ENCODE results near the gene POLD2.

Gene POLD2

DNA sequence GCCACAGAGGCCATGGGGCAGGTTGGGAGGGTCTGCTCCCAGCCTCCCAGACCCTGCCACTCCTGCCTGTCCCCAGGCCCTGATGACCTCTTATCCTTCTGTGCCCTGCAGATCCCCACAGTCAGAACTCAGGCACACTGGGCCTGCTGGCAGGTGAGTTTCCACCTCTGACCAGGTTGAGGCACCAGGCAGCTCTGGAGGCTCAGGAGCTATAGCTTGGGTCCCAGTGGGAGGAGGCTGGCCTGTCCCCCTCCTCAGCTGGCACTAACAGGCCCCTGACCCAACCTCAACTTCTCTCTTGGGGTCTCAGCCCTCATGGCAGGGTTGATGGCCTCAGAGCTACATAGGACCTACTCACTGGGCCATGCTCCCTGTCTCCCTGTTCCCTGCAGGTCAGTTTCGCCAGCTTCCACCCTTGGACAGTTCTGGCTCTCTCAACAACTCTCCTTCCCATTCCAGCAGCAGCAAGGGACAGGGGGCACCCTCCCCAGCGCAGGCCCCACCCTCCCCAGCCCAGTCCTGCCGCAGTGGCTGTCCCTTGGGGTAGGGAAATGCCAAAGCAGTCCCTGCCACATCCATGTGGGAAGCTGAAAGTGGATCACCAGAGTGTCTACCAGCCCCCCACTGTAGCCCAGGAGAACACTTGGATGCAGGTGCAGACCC lies 21.9 kb downstream of the POLD2 start:
- no peak for DNase-seq

DNA sequence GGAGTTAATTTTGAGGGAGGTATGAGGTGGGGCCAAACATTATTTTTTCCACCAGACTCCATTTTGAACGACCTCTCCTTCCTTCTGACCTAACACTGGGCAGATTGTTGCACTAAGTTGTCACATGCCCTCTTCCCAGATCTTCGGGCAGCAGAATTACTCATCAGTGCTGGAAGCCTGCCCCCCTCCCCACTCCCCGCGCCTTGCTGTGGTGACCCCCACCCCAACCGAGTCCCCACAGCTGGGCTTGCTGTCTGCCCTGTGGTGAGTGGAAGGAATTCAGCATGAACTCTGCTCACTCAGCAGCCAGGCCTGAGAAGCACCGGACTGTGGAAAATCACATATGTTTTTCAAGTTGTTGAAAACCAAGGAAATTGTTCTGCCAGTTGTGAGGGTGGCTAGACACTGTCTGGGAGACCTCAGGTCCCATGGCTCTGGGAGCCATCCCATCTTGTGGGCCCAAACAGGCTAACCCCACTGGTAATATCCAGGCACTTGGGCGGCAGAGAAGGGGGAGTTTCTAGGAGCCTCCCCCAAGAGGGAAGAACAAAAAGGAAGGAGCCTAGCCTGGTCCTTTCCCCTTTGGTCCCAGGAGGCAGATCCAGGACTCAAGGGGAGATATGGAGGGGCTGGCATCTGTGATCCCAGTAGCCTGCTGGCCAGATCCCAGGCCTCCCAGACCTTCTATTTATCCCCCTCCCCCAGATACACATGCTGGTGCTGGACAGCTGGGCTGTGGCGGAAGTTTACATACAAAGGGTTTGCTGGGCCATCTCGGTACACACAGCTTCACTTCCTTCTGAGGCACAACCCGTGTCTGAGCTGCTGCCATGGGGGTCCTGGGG lies 22.7 kb downstream of the POLD2 start:
- DNase-seq, result no peak

DNA sequence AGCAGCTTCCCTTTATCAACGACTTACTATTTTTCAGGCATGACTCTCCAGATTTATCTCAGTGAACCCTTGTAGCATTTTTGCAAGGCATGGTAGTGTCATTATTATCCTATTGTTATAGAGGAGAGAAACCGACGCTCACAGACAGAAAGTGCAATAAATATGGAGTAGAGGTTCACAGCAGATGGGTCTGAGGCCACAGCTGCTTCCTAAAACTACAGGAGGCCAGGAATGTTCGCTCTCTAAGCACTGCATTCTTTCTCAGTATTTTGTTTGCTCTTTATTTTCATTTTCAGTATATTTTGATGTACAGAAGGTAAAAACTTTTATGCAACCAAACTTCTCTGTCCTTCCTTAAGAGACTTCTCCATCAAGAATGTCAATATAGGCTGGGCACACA lies 23.7 kb downstream of the POLD2 start:
- DNase-seq, result no peak

DNA sequence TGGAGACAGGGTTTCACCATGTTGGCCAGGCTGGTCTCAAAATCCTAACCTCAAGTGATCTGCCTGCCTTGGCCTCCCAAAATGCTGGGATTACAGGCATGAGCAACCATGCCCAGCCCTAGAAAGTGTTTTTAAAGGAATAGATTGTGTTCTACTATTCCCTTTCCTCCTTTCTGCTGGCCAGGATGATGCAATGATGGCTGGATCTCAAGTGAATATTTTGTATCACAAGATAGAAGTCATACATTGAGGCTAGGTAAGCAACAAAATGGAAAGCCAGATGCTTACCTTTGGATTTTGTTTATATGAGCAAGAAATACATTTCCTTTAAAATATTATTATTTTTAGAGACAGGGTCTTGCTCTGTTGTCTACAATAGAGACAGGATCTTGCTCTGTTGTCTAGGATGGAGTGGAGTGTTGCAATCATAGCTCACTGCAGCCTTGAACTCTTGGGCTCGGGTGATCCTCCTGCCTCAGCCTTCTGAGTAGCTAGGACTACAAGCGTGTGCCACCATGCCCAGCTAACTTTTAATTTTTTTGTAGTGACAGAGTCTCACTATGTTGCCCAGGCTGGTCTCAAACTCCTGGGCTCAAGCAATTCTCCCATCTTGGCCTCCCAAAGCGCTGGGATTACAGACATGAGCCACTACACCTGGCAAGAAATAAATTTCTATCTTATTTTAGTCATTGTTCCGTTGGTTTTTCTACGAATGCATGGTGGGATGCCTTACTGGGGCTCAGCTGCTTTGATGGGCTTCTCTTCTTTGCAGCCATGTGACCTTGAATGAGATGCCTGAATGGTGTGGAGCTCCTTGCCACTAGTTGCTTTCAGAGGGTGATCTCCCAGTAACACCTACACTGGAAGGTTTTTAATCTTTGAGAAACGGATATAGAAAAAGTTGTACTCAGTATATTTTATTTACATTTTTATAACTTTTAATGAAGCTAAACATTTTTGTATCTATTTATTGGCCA lies 25.0 kb downstream of the POLD2 start:
- no peak for DNase-seq

DNA sequence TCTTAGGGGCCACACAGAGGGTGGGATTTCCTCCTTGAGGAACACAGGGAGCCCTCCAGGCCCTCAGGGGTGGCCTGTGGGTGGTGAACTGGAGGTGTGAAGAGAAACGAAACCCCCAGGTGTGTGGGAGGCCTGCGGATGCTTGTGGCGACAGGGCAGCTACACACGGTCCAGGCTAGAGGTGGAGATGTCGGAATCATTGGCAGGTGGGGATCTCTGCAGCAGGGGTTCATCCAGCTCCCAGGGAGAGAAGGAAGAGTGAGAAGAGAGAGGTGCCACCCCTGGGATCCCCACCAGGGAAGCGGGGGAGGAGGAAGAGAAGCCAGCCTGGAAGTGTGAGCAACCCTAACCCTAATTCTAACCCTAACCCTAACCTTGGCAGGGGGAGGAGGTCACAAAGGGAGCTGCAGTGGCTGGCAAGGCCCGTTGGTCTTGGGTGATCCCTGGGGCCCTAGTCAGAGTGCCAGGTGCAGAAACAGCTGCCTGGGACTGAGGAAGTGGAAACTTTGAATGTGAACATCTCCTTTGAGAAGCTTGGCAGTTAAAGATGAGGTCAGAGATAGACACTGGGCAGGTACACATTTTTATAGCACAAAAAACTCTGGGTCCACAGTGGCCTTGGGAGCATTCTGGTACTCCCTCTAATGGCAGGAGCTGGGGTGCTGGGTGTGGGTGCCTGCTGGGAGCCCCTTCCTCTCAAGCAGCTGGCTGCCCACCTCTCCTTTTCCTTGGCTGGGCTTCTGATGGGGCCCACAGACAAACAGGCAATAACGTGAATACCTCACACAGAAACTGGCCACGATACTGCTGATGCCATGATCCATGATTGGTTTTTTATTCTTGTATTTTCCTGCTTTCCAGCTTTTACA lies 26.1 kb downstream of the POLD2 start:
- peak; percentile 2 for DNase-seq

DNA sequence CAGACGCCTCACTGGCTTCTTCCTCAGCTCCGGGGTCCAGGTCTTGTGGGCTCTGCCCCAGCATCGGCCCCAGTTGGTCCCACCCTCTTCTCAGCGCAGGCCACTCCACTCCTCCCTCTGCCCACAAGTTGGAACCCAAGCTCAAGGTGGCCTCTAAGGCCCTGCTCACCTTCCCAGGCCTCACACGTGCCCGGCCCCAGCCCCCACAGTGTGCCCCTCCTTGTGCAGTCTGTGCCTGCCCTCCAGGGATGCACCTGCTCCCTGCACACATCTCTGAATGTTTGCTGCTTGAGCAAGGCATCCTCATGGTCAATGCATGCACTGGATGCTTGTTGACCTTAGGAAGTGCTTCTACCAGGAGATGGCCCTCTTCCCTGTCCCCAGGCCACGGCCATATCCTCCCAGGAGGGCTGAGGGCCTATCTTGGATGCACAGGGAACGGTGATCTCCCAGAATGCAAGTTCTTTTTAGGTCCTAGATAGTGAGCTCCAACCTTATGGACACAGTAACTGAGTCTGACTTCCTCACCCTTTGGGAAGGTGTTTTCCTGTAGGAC lies 26.9 kb downstream of the POLD2 start:
- DNase-seq, result no peak

DNA sequence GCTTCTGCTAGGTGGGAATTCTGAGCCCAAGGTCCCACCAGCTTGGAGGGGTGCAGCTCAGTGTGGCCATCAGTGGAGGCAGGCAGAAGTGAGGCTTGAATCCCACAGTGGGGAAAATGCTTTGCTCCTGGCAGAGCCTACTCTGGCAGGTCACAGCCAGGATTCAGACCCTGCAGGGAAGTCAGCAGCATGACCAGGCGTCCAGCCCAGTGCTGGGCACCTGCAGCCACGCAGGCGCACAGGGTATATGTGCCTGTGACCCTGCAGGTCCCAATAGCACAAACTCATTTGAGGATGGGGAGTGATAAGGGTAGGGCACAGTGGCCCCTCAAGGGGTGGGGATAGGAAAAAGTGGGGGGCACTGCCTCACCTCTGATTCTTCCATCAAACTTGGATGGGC lies 27.6 kb downstream of the POLD2 start:
- DNase-seq, result no peak

DNA sequence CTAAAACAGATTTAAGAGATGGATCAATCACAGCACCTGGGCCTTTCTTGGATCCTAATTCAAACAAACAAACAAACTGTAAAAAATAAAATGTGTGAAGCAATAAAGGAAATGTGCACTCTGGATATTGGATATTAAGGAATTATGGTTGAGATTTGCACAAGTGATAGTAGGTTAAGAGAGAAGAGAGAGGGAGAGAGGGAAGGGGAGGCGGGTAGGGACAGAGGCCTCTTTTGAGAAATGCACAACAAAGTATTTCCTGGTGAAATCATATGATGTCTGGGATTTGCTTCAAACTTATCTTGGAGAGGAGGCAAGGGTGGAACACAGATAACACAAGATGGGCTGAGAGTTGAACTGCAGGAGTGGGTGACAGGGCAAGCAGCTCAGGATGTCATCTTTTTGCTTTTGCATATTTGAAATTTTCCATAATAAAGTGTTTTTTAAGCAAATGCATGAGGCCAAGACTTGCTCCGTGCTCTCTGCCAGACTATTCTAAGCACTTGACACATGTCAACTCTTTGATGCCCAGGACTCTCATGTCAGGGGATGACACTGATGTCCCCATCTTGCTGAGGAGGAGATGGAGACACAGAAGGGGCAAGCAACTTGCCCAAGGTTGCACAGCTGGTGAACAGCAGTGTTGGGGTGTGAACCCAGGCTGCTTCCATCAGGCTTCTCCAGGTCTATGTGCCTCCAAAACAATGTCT lies 28.3 kb downstream of the POLD2 start:
- DNase-seq, result no peak

DNA sequence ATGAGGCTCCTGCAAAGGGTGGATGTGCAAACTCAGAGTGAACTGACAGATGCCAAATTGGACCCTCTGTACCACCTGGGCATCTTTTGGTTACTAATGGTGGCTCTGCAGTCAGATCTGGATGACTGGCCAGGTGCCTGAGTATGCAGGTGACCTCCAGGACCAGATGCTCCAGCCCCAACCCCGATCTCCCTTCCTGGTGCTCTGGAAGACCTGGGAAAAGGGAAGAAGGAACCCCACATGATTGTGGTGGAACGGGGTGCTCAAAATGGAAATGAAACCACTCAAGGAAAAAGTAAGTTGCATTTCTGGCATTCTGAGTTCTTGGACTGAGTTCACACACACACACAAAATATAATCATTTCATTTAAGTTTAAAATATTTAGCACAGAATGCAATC lies 29.0 kb downstream of the POLD2 start:
- DNase-seq, result no peak

DNA sequence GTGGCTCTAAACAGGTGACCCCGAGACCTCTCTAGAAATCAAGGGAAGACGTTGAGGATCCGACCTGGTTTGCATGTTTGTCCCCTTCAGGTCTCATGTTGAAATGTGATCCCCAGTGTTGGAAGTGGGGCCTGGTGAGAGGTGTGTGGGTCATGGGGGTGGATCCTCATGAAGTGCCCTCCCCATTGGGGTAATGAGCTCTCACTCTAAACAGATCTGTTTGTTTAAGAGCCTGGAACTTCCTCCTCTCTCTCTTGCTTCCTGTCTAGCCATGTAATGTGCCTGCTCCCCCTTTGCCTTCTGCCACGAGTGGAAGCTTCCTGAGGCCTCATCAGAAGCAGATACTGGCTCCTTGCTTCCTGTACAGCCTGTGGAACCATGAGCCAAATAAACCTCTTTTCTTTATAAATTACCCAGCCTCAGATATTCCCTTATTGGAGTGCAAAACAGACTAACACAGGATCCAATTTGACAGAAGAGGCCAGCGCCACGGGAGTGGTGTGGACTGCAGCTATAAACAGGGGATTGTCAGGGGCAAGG lies 30.2 kb downstream of the POLD2 start:
- DNase-seq, result no peak

DNA sequence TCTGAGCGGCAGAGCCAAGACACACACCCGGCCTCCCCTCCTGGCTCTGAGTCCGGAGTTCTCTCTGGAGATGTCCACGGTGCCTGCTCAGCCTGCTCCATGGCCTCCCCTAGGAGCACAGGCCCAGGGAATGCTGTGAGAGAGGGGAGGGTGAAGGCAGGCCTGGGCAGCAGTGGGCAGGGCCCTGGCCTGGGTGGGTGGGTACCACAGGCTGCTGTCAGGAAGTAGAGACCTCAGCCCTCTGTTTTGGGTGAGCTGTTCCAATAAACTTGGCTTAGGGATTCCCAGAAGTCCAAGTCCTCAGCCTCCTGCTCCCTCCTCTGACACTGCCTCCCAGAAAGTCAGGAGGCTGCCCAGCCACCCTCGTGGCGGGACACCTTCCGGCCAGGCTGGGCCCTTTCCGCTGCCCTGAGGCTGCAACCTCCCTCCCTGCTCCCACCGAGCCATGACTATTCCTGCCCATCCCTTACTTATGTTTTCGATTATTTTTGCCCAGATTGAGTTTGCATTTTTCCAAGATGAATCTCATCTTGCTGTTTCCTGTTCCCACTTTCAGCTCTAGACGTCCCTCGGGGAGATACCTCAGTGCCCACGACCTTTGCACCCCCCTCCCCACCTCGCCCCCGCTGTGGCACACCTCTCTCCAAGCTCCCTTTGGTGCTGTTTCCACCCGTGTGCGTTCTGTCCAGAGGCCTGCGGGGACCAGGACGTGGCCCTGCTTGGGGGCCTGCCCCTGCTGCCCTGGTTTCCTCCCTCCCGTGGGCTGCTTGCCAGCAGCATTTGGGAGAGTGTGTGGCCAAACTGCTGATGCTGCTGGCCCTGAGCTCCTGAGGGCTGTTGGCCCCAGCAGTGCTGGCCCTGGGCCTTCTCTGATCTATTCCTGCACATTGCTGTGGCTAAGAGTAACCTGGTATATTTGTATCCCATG lies 35.2 kb downstream of the POLD2 start:
- no peak for DNase-seq

DNA sequence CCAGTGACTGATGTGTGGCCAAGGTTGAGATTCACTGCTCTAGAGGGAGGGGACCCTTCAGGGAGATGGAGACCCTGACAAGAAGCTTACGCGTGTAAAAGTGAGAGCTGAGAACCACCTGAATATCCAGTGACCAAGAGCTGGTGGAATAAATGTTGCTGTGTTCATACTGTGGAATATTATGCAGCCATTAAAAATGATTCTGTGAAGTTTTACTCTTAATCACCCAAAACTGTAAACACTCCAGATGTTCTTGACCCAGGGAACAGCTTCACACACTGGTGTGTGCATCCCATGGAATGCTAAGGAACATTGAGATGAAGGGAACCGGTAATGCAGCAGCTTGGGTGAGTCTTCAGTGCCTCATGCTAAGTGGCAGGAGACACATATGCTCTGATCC lies 36.7 kb downstream of the POLD2 start:
- no peak for DNase-seq

DNA sequence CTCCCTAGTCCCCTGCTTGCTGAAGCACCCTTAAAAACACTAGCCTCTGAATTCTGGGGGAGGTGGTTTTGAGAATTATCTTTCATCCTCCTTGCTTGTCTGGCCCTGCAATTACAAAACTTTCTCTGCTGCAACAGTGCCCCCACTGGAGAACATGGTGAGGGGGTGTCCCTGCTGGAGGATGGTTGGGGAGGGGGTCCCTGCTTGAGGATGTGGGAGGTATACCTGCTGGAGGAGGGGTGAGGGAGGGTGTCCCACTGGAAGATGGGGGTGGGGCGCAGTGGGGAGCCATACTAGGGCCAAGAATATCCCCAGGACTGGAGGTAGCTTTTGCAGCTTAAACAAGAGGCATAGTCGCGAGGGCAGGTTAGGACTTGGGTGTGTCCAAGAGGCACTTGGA lies 37.8 kb downstream of the POLD2 start:
- no peak for DNase-seq

DNA sequence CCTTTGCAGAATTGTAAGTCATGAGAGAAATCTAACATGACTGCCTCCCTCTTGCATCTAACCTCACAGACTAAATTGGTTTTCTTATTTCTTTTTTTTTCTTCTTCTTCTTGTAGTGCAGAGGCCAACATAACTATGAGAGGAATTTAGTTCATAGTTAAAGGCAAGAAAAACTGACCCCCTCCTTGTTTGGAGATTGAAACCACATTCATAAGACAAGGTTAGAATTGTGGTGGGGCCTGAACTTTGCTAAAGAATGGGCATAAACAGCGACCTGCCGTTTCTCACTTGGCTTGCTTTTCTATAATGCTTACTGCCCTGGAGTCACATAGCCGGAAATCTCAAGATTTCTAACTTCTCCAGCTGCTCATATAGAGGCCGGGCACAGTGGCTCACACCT lies 38.6 kb downstream of the POLD2 start:
- no peak for DNase-seq

DNA sequence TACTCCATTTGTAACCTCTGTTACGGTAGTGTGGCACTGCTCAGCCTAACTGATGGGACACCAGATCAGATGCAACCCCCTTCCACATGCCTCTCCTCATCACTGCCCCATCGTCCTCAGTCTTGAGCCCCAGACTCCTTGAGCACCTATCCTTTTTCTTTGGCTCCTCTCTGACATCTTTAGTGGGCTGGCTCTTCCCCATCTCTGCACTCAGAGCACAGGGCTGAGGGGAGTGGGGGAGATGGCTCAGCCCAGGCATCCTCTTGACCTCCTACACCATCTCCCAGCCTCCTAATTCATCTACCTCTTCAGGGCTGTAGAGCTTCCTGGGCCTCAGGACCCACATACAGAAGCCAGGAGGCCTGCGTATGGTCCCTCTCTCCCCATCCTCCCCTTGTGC lies 39.6 kb downstream of the POLD2 start:
- no peak for DNase-seq

DNA sequence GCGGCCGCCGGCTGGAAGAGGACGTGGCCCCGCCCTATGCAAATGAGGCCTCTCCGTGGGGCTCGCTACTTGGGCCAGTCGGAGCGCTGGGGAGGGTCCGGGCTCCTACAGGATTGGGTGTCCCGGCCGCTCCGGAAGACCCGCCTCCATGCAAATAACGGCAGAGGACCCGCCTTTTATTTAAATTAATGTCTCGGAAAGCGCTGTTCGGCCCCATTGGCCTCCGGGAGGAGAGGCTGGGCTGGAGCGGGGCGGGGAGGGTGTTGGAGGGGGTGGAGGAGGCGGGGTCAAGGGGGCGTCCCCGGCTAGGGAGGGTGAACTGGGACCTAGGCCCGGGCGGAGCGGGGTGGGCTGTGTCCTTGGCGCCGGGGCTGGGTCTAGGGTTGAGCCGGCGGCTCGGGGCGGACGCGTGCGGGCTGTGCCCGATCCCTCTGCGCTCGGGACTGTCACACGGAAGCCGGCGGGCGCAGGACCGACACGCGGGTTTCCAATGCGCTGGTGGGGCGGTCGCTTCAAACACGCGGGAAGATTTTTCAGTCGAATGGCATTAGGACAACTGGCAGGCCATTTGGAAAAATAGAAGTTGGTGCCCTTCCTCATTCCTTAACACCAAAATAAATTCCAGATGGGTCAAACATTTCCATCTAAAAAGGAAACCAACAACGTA lies 40.7 kb downstream of the POLD2 start:
- peak; percentile 97 for DNase-seq

DNA sequence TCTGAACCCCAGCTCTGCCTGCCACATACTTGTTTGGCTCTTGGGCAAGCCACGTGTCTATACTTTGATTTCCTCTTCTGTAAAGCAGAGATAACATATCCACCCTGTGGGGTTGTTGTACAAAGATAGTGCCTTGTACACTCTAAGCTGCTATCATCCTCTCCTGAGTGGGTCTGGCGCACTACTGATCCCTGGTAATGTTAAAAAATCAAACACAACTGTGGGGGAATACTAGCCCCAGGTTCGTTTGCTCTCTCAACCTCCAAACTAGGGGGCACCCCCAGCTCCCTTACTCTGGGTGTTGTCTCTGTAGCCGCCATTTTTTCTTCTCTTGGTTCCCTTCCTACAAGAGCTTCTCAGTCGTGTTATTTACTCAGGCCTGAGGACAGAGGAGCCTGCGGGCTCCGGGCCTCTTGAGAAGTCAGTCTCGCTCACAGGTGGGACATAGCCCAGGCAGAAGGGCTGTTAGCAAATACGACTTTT lies 42.0 kb downstream of the POLD2 start:
- peak; percentile 84 for DNase-seq

DNA sequence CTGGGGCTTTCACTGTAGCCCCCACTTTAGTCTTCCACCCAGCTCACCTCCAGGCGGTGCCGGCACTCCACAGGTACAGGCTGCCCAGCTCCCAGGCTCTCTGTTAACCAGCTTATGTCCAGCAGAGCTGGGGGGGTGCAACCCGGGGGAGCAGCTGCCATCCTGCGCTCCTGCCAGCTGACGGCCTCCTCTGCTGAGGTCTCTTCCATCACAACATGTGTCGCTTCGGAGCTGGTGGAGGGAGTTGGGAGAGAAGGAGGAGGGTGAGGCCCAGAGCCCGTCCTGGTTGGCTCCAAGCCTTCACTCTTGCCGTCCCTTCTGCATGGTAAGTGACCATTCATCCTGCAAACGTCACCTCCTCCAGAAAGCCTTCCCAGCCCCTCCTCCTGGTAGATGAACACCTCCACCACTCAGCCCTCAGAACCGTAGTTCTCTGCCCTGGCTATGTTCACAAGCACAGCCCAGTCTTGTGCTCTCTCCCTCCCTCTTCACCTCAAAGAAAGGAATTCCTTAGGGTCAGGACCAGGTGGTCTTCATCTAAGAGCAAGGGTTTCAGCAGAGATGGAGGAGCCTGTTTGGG lies 42.6 kb downstream of the POLD2 start:
- no peak for DNase-seq

DNA sequence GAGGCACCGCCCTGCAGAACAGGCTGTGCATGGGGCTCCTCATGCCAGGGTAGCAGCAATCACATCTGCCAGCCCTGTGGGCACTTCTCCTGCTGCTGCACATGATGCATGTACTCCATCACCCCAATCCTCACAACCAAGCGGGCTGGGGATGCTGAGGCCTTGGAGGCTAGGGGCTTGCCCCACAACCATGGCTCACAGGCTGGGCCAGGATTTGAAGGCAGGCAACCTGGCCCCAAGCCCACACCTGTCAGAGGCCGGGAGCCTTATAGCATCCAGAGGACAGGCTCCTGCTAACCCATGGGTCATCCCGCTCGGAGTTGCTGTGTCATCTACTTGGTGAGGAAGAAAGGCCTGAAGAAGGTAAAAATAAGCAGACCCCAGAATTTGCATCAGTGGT lies 43.2 kb downstream of the POLD2 start:
- no peak for DNase-seq

All from OCI-M1 (cell line).